ENCODE results near the gene GNA14.
A peak's percentile ranks its signal among the peaks of the same experiment; 100 is the strongest.
"Not testable (repeated sequence)": the region's sequence is repeated elsewhere in the genome, so short reads cannot be mapped to it uniquely, and the experiment has no call there.

GNA14 gene

GRCh38 chr9:77643871-77644270 lies 4.3 kb downstream of the GNA14 start:
- DNase-seq (ENCODE audit: low spot score) = no peak

DNA sequence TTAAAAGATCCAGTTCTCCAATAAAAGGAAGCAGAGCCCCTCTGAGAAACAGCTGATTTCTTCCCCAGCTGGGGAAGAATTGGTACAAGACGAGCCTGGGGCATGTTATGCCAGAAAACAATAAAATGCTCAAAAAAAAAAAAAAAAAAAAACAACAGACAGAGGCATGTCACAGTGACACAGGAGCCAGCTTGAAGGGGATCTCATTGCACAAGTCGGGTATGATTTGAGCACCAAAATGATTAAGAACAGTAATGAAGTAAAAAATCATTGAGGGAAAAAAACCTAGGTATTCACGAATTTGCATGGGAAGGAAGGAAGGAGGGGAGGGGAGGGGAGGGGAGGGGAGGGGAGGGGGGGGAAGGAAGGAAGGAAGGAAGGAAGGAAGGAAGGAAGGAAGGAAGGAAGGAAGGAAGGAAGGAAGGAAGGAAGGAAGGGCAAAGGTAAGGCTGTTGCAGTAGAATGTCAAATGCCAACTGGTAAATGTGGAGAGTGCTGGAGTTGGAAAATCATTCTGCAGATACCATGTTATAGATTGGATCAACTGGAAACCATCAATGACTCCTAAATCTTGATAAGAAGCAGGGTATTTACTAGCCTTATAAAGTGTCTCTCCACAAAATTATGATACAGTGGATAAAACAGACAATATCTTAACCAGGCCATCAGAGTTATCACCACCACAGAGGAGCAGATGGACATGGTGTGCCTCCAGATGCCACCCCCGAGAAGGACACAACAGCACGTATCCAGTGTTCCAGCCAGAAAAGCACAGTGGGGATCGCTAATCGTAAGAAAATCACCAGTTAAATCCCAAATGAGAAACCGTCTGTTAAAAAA lies 7.2 kb downstream of the GNA14 start:
- no peak for DNase-seq (ENCODE audit: low spot score)

GRCh38 chr9:77632652-77633051 lies 15.5 kb downstream of the GNA14 start:
- no peak for DNase-seq (ENCODE audit: low spot score)

DNA sequence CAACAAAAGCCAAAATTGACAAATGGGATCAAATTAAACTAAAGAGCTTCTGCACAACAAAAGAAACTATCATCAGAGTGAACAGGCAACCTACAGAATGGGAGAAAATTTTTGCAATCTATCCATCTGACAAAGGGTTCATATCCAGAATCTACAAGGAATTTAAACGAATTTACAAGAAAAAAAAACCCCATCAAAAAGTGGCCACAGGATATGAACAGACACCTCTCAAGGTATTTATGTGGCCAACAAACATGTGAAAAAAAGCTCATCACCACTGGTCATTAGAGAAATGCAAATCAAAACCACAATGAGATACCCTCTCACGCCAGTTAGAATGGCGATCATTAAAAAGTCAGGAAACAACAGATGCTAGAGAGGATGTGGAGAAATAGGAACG lies 19.3 kb downstream of the GNA14 start:
- not testable (repeated sequence) for DNase-seq (ENCODE audit: low spot score)

- DNase-seq (ENCODE audit: low spot score) = peak; percentile 43
These were observed 31.9 kb downstream of the GNA14 start for GRCh38 chr9:77616191-77616590.

DNA sequence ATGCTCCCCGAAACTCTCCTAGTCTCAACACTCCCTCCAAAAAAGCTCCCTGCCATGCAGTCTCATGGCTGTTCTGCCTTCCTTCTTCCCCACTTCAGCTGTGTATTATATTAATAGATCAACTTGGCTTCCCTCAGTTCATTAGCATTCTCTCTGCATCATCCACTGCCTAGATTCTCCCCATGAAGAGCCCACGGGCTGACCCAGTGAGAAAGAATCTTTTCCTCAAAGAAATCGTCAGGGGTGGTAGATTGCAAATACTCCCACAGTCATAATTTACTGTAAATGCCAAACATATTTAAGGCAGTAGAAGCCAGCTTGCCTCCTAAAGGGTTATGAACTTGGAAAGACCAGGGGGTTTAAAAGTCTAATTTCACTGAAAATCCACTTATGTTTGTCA lies 33.5 kb downstream of the GNA14 start:
- DNase-seq (ENCODE audit: low spot score) = no peak

DNA sequence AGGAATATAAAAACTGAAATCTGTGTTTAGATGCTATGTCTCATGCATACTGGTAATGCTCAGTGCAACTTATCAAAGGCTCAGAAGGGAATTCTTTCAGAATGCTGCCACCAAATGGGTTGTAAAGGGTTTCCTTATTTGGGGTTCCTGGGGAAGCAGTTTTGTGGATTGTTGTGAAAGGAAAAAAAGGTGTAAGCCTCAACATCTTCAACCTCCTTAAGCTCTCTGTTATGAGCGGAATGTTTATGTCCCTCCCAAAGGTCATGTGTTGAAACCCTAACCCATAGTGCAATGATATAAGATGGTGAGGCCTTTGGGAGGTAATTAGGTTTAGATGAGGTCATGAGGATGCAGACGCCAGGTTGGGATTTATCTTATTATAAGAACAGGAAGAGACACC lies 41.6 kb downstream of the GNA14 start:
- DNase-seq (ENCODE audit: low spot score) = no peak

DNA sequence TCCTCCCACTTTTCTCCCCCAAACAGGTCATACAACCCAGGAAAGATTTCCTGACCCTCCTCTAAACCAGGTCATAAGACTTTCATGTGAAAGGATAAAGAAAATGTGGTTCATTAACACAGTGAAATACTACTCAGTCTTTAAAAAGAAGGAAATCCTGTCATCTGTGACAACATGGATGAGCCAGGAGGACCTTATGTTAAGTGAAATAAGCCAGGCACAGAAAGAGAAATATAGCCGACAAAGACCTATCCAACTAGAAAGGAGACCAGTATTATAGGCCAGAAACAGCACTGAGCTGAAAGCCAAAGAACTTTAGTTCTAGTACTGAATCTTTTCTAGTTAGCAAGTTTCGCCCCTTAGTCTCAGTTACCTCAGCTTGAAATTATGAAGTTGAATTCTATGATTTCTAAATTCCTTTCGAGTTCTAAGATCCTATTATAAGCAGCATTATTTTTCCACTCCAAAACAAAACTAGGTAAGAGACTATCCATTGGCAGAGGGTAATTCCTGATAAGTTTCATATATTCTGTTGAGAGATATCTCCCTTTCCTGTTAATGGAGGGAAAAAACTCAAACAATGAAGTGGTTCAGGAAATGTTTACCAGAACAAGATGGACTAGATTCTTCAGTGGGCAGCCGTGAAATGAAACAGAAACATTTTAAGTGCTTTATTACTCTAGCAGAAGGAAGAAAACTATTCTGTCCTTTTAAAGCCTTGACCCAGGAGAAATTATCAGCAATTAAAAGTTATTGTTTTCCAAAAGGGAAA lies 42.5 kb downstream of the GNA14 start:
- no peak for DNase-seq (ENCODE audit: low spot score)

DNA sequence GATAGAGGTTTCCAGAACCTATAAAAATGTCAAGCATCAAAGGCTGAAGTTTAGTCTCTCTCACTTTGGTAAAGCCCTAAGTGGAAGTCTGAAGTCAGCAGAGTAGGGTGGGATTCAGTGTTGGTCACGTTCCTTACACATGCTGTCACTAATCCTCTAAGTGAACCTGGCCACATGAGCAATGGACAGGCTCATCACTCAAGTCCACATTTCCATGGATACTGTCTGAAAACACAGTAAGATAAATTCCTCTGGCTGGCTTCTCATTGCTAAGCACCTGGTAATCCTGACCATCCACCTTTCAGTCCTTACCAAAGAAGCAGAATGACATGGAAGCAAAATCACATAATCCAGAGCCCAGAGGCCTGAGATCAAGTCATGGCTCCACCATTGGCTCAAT lies 43.8 kb downstream of the GNA14 start:
- no peak for DNase-seq (ENCODE audit: low spot score)

DNA sequence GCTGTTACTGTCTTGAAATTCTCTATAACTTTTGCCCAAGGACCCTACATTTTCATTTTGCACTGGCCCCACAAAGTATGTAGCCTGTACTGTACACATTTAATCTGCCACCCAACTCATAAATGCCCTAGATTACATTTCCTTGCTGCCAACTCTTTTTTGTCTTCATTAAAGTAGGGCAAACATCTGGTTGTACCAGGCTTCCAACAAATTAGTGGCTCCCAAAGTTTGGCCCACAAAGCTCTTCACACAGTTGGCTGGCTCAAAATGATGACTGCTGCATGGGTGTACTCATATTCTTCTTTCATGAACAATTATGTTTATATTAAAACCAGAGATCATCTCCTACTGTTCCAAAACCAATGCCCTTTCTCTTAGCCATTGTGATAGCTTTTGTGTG lies 45.3 kb downstream of the GNA14 start:
- no peak for DNase-seq (ENCODE audit: low spot score)

- peak; percentile 9 for DNase-seq (ENCODE audit: low spot score)
These were observed 46.5 kb downstream of the GNA14 start for GRCh38 chr9:77601476-77602099.

DNA sequence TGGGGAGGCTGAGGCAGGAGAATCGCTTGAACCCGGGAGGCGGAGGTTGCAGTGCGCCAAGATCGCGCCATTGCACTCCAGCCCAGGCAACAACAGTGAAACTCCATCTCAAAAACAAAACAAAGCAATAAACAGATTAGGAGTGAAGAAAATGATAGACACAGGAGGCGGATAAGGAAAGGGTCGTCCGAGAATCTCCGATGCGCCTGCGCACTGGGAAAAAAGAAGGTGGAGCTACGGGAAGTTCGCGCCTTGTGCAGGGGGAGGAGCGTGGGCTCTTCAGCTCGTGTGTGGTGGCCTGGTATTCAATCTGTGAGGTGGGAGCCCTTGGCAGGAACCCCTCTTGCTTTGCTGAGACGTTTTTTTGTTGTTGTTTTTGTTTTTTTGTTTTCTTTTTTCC lies 47.3 kb downstream of the GNA14 start:
- DNase-seq (ENCODE audit: low spot score) = no peak

DNA sequence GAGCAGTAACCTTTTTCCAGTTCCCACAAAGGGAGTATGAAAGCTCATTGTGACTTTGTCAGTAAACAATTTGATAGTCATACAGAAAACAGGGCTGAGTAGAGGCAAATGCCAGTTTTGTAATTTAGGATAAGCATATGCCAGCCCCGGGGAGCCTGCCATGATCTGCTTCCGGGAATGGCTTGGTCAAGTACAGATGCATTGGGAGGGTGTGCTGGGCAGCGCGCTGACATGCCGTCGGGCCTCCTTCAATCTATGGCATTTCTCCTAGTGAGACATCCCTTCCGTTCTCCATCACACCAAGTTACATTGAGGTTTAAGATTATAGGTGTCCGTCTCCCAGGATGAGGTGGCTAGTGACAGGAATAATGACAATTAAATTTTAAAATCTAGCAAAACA lies 48.6 kb downstream of the GNA14 start:
- no peak for DNase-seq (ENCODE audit: low spot score)

DNA sequence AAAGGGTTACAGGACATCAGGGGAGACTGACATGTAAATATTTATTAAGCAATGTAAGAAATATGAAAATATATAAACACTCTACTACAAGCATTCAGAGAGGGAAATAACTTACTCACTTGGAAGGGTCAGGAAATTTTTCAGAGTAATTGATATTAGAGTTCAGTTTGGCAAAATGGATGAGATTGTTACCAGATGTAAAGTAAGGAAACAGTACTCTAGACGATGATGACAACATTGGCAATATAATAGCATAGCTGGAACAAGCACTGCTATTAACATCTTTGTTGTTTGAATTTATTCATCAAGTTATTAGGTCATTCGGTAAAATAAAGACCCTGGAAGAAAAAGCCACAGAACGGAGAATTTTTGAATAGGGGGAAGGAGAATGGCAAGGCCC lies 49.1 kb downstream of the GNA14 start:
- no peak for DNase-seq (ENCODE audit: low spot score)

GRCh38 chr9:77598524-77598923 lies 49.6 kb downstream of the GNA14 start:
- DNase-seq (ENCODE audit: low spot score) = no peak

DNA sequence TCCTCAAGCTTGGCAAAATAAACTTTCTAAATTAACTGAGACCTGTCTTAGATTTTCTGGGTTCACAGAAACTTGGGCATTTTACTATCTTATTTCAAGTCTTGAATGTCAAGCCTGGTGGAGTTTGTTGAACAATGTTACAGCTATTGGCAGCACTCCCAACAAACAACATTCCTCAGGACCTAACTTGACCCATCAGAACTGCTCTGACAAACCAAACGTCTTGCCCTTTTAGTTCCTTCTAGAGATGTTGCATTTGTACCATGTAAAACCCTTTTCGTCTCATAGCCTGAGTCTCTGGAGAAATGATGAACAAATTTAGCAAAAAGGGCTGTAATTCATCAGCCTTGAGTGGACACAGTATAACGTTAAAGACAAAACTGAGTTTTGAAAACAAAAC lies 51.1 kb downstream of the GNA14 start:
- no peak for DNase-seq (ENCODE audit: low spot score)

DNA sequence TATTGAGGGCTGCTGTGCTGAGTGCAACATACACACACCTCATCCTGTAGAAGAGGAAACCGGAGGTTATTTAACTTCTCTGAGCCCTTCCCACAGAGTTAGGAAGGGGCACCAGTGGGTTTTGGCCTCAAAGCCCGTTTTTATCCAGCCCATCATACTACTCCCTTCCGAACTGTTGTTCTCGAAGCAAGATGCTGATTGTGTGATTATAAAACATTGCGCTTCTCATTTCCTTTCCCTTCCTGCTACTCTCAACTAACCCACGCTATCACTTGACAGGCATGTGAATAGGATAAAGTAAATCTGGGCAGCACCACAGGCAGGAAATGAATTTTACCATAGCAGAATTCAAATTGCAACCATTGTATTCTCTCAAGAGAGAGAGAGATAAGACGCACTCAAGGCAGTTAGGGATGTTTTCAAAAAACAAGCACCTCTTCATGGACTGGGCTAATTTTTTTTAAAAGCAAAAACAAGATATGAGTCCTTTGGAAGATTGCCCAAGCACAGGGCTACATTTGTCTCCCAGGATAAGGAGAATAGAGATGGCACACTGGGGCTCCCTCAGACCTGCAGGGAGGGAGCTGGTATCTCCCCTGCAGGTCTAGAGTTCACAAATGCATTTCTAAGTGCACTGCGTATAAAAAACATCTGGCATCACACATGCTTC lies 52.6 kb downstream of the GNA14 start:
- DNase-seq (ENCODE audit: low spot score) = no peak

GRCh38 chr9:77594963-77595362 lies 53.2 kb downstream of the GNA14 start:
- DNase-seq (ENCODE audit: low spot score) = no peak

DNA sequence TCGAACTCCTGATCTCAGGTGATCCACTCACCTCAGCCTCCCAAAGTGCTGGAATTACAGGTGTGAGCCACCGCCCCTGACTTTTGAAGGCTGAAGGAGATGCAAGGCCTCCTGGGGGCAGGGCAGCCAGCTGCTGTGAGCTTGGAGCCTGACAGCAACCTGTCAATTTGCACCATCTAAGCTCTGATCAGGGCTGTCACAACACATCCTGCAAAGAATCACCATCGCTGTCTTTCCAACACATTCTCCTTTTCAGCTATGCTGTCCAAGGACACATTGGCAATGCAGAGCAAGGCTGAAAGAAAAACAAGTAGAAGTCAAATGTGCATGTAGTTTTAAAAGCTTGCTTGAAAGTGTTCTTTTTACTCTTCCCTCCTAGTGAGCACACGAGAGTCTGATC lies 54.6 kb downstream of the GNA14 start:
- no peak for DNase-seq (ENCODE audit: low spot score)

DNA sequence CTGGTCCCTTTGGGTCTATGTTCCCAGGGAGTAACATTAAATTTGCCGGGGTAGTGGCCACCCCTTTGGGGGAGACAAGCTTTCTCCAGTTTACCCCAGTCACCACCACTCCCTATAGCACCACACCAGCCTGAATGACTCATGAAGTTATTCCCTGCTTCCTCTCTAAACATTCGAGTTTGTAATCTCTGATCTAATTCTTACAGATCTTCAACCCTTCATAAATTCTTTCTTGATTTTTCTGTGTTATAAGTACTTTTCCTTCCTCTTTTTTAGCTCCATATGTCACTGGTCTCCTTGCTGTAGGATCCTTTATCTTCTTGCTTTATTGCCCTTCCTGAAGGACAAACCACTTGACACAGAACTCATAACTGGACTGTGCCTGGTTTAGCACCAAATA lies 55.6 kb downstream of the GNA14 start:
- DNase-seq (ENCODE audit: low spot score) = no peak

- DNase-seq (ENCODE audit: low spot score) = peak; percentile 38
These were observed 58.9 kb downstream of the GNA14 start for GRCh38 chr9:77589046-77589795.
